Gastrocnemius medialis (tissue), 4 donors: ENCODE results near the gene DRC3.

Experiments
- POLR2A ChIP-seq, 2 donors: fragments of 450-650 bp; IDR thresholded peaks; one replicate each; pipeline ENCODE4 v1.6.1; 2017; ENCODE audit warnings: antibody characterized with exemption in 2 of 2, mild to moderate bottlenecking in 2 of 2, moderate library complexity in 2 of 2
- TF ChIP-seq, protein P1 (sequence below), 5 experiments: fragments of 450-650 bp in 3 of 5; fragments of 200-600 bp in 2 of 5; sonication (generic) in 2 of 5; IDR thresholded peaks in 4 of 5; conservative IDR thresholded peaks in 1 of 5; 1 replicate in 4 of 5; 2 replicates in 1 of 5; pipeline ENCODE4 v1.5.1; 2016 to 2019; ENCODE audit warnings: antibody characterized with exemption in 5 of 5, mild to moderate bottlenecking in 3 of 5, moderate library complexity in 3 of 5

DNA sequence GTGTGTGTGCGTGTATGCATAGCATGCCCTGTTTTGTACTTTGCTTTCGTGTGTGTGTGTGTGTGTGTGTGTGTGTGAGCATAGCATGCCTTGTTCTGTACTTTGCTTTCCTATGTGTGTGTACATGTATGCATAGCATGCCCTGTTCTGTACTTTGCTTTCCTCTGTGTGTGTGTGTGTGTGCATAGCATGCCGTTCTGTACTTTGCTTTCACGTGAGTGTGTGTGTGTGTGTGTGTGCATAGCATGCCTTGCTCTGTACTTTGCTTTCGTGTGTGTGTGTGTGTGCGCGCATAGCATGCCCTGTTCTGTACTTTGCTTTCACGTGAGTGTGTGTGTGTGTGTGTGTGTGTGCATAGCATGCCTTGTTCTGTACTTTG is 27.4 kb downstream of the DRC3 start:
- TF ChIP-seq, protein P1, sequence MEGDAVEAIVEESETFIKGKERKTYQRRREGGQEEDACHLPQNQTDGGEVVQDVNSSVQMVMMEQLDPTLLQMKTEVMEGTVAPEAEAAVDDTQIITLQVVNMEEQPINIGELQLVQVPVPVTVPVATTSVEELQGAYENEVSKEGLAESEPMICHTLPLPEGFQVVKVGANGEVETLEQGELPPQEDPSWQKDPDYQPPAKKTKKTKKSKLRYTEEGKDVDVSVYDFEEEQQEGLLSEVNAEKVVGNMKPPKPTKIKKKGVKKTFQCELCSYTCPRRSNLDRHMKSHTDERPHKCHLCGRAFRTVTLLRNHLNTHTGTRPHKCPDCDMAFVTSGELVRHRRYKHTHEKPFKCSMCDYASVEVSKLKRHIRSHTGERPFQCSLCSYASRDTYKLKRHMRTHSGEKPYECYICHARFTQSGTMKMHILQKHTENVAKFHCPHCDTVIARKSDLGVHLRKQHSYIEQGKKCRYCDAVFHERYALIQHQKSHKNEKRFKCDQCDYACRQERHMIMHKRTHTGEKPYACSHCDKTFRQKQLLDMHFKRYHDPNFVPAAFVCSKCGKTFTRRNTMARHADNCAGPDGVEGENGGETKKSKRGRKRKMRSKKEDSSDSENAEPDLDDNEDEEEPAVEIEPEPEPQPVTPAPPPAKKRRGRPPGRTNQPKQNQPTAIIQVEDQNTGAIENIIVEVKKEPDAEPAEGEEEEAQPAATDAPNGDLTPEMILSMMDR (IDR thresholded peaks at IDR 0.05 in 4 of 5, conservative IDR thresholded peaks at IDR 0.05 in 1 of 5): no peak
- no peak for TF ChIP-seq POLR2A (IDR thresholded peaks at IDR 0.05)
